NOMO-1 treated with dmso at 0.1 percent for 144 hours (cell line): ENCODE data around the gene MIA.
A peak's percentile ranks its signal among the peaks of the same experiment; 100 is the strongest.
"Not testable (repeated sequence)": the region's sequence is repeated elsewhere in the genome, so short reads cannot be mapped to it uniquely, and the experiment has no call there.

Experiments used
- DNase-seq: peaks from one replicate; lab custom pipeline; 2025; ENCODE audit not compliant: unreplicated experiment; lab: John Stamatoyannopoulos, UW

Gene MIA

GRCh38 chr19:40750058-40750873, 25.1 kb upstream of the MIA start, which contains the start of gene ACTMAP:
Gene ACTMAP, minus strand, starts transcription at chr19:40750477. Its CDS starts 674 bp downstream, at chr19:40749803.
- DNase-seq, result peak; percentile 98

GRCh38 chr19:40750874-40751537, 24.3 kb upstream of the MIA start, which contains the start of gene SNRPA:
Gene SNRPA, plus strand, starts transcription at chr19:40751203. Its CDS starts 206 bp downstream, at chr19:40751409.
- peak; percentile 93 for DNase-seq

- no peak for DNase-seq
These were observed 23.0 kb upstream of the MIA start for GRCh38 chr19:40752257-40752781.

GRCh38 chr19:40754611-40755247, 20.6 kb upstream of the MIA start:
- peak; percentile 32 for DNase-seq

- DNase-seq, result no peak
These were observed 20.1 kb upstream of the MIA start for GRCh38 chr19:40755248-40755624.

- no peak for DNase-seq
These were observed 19.5 kb upstream of the MIA start for GRCh38 chr19:40755791-40756190.

- no peak for DNase-seq
These were observed 18.7 kb upstream of the MIA start for GRCh38 chr19:40756502-40757110.

- DNase-seq, result no peak
These were observed 16.8 kb upstream of the MIA start for GRCh38 chr19:40758491-40758890.

GRCh38 chr19:40759352-40759751, 16.0 kb upstream of the MIA start:
- no peak for DNase-seq

GRCh38 chr19:40762754-40763470, 12.4 kb upstream of the MIA start:
- no peak for DNase-seq

GRCh38 chr19:40763526-40763925, 11.8 kb upstream of the MIA start:
- DNase-seq, result no peak

GRCh38 chr19:40763963-40764362, 11.4 kb upstream of the MIA start:
- no peak for DNase-seq

GRCh38 chr19:40766385-40766784, 8.9 kb upstream of the MIA start:
- DNase-seq, result not testable (repeated sequence)

GRCh38 chr19:40768869-40769268, 6.5 kb upstream of the MIA start:
- no peak for DNase-seq

- DNase-seq, result not testable (repeated sequence)
These were observed 4.0 kb upstream of the MIA start for GRCh38 chr19:40771101-40771862.

- no peak for DNase-seq
These were observed 306 bp downstream of the MIA start for GRCh38 chr19:40775632-40776022.

GRCh38 chr19:40776364-40776763, 1.0 kb downstream of the MIA start:
- DNase-seq, result no peak

GRCh38 chr19:40776932-40777644, 1.8 kb downstream of the MIA start:
- peak; percentile 98 for DNase-seq

- no peak for DNase-seq
These were observed 2.3 kb downstream of the MIA start for GRCh38 chr19:40777645-40777936.
